GM12865 (cell line): ENCODE results near the gene KRTAP24-1.

Experiments
- DNase-seq: peaks from one replicate; pipeline ENCODE4 v3.0.0; 2010; ENCODE audit warnings: low read depth
- H3K4me3 ChIP-seq: 2 replicates; pipeline ENCODE4 v1.5.1; 2011; ENCODE audit warnings: mild to moderate bottlenecking, low read depth, low read length, control low read depth
- TF ChIP-seq, protein P1 (sequence below): IDR thresholded peaks from 2 replicates; pipeline ENCODE4 v1.5.1; 2011; ENCODE audit warnings: low read length, control low read depth, low read depth, inconsistent platforms; ENCODE audit not compliant: insufficient read depth; ENCODE audit errors: missing control alignments

KRTAP24-1 gene

GRCh38 chr21:30240661-30241060 lies 42.1 kb downstream of the KRTAP24-1 start:
- H3K4me3 ChIP-seq, result no peak overlapping the region
- TF ChIP-seq, protein P1, sequence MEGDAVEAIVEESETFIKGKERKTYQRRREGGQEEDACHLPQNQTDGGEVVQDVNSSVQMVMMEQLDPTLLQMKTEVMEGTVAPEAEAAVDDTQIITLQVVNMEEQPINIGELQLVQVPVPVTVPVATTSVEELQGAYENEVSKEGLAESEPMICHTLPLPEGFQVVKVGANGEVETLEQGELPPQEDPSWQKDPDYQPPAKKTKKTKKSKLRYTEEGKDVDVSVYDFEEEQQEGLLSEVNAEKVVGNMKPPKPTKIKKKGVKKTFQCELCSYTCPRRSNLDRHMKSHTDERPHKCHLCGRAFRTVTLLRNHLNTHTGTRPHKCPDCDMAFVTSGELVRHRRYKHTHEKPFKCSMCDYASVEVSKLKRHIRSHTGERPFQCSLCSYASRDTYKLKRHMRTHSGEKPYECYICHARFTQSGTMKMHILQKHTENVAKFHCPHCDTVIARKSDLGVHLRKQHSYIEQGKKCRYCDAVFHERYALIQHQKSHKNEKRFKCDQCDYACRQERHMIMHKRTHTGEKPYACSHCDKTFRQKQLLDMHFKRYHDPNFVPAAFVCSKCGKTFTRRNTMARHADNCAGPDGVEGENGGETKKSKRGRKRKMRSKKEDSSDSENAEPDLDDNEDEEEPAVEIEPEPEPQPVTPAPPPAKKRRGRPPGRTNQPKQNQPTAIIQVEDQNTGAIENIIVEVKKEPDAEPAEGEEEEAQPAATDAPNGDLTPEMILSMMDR, result no peak
- no peak for DNase-seq

DNA sequence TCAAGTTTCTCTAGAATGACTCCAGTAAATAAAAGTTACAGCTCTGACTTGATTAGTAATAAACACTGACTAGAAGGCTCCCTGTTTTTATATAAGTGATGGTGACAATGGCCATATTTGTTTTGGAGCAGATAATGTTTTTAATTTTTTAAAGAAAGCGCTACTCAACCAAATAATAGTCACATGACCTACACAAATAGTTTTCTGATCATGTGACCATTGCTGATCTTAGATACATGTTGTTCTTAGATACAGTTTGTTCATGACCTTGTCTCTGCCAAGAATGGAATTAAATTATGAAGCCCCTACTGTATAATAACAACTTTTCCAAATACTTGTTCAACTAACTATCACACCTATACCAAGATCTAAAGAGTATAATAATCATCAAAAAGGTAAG lies 44.6 kb downstream of the KRTAP24-1 start:
- TF ChIP-seq, protein P1, result no peak
- no peak for DNase-seq
- H3K4me3 ChIP-seq, result no peak overlapping the region

DNA sequence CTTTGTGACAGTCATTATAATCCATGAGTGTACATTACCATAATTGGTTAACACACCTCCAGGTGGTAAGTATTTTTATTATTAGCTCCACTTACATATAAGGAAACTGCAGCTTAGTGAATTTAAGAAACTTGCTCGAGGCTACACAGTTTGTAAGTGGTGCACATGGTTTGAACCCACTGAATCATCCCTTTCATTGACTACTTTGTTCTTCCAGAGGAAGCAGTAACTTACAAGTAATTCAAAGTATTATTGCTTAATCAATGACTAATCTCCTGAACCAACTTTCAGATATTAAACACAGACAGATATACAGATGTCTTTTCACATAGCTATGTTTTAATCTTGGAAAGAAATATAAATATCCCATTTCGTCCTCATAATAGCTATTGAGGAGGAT lies 48.1 kb downstream of the KRTAP24-1 start:
- no peak overlapping the region for H3K4me3 ChIP-seq
- no peak for DNase-seq
- TF ChIP-seq, protein P1, result no peak

GRCh38 chr21:30234050-30234449 lies 48.7 kb downstream of the KRTAP24-1 start:
- no peak overlapping the region for H3K4me3 ChIP-seq
- TF ChIP-seq, protein P1, result no peak
- no peak for DNase-seq

GRCh38 chr21:30233228-30234020 lies 49.3 kb downstream of the KRTAP24-1 start:
- TF ChIP-seq, protein P1, result no peak

DNA sequence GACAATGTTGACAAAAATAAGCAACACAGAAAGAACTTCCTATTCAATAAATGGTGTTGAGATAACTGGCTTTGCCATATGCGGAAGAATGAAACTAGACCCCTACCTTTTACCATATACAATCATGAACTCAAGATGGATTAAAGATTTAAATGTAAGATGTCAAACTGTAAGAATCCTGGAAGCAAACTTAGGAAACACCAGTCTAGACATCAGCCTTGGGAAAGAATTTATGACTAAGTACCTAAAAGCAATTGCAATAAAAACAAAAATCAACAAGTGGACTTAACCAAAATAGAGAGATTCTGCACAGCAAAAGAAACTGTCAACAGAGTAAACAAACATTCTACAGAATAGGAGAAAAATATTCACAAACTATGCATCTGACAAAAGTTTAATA lies 50.7 kb downstream of the KRTAP24-1 start:
- H3K4me3 ChIP-seq, result no peak overlapping the region
- no peak for DNase-seq
- TF ChIP-seq, protein P1, result no peak

More at GRCh38 chr21:30233228-30234020, 49.3 kb downstream of the KRTAP24-1 start:
- no peak overlapping the region for H3K4me3 ChIP-seq
- no peak for DNase-seq
